GM23338 (cell line): Measurements from ENCODE around the gene C11orf91. TPM values are rescaled to one million over a fixed set of nuclear protein-coding genes. Genes with fewer than 3 reads are reported as not detected.

Source experiments
- ATAC-seq: fragments of 200-7000 bp; cut with Tn5 transposase; 3 replicates; pipeline ENCODE4 v1.9.1; 2020
- DNase-seq: peaks from one replicate; pipeline ENCODE4 v3.0.0-alpha.2; 2015; ENCODE audit warnings: low spot score
- H2AFZ ChIP-seq: fragments of 200-600 bp; sonication (generic); 2 replicates; pipeline ENCODE4 v1.8.0; 2016; ENCODE audit warnings: antibody characterized with exemption, mild to moderate bottlenecking, moderate library complexity
- H3F3A ChIP-seq: fragments of 200-600 bp; sonication (generic); replicated peaks from 2 replicates; pipeline ENCODE4 v1.8.0; 2017; ENCODE audit warnings: antibody characterized with exemption, mixed run types, low read depth
- H3K27ac ChIP-seq: fragments of 200-600 bp; sonication (generic); 2 replicates; pipeline ENCODE4 v1.6.1; 2016; ENCODE audit warnings: low read depth
- H3K27me3 ChIP-seq: fragments of 200-600 bp; sonication (generic); 2 replicates; pipeline ENCODE4 v1.8.0; 2016; ENCODE audit warnings: mild to moderate bottlenecking, mixed run types, moderate library complexity; ENCODE audit not compliant: insufficient read depth
- H3K36me3 ChIP-seq: fragments of 200-600 bp; sonication (generic); 2 replicates; pipeline ENCODE4 v1.8.0; 2016; ENCODE audit warnings: mild to moderate bottlenecking; ENCODE audit not compliant: insufficient read depth
- H3K4me1 ChIP-seq: fragments of 200-600 bp; sonication (generic); 2 replicates; pipeline ENCODE4 v1.8.0; 2016; ENCODE audit warnings: mild to moderate bottlenecking, moderate library complexity; ENCODE audit not compliant: insufficient read depth
- H3K4me2 ChIP-seq: fragments of 200-600 bp; sonication (generic); 2 replicates; pipeline ENCODE4 v1.7.1; 2017; ENCODE audit warnings: mixed run types
- H3K4me3 ChIP-seq: fragments of 200-600 bp; sonication (generic); 2 replicates; pipeline ENCODE4 v1.6.1; 2016; ENCODE audit warnings: mixed run types
- H3K79me2 ChIP-seq: fragments of 200-600 bp; sonication (generic); replicated peaks from 2 replicates; pipeline ENCODE4 v1.8.0; 2017; ENCODE audit warnings: mild to moderate bottlenecking; ENCODE audit not compliant: insufficient read depth
- H3K9me2 ChIP-seq: fragments of 200-600 bp; sonication (generic); 2 replicates; pipeline ENCODE4 v1.8.0; 2017; ENCODE audit not compliant: insufficient read depth
- H4K20me1 ChIP-seq: fragments of 200-600 bp; sonication (generic); replicated peaks from 2 replicates; pipeline ENCODE4 v1.8.0; 2017; ENCODE audit warnings: mild to moderate bottlenecking; ENCODE audit not compliant: insufficient read depth
- H3K27ac Mint-ChIP-seq: 2 replicates; pipeline ENCODE4 v1.8.0; 2020; ENCODE audit warnings: inconsistent platforms, mild to moderate bottlenecking, moderate library complexity, mixed read lengths
- H3K27me3 Mint-ChIP-seq: 3 replicates; pipeline ENCODE4 v1.8.0; 2022; ENCODE audit warnings: low read depth, mild to moderate bottlenecking, moderate library complexity, mixed read lengths, inconsistent platforms; ENCODE audit not compliant: insufficient read depth, poor library complexity
- H3K36me3 Mint-ChIP-seq: 3 replicates; pipeline ENCODE4 v1.8.0; 2021; ENCODE audit warnings: low read depth, mild to moderate bottlenecking, inconsistent platforms, moderate library complexity, mixed read lengths
- H3K4me1 Mint-ChIP-seq: 3 replicates; pipeline ENCODE4 v1.8.0; 2020; ENCODE audit warnings: mild to moderate bottlenecking, inconsistent platforms, mixed read lengths
- H3K4me3 Mint-ChIP-seq: 3 replicates; pipeline ENCODE4 v1.8.0; 2021; ENCODE audit warnings: moderate library complexity, mild to moderate bottlenecking, inconsistent platforms, mixed read lengths
- H3K9me3 Mint-ChIP-seq: 3 replicates; pipeline ENCODE4 v1.8.0; 2020; ENCODE audit warnings: moderate library complexity, mild to moderate bottlenecking, inconsistent platforms, mixed read lengths
- CREB1 ChIP-seq: fragments of 250-450 bp; sonication (Bioruptor Pico); IDR thresholded peaks from 2 replicates; pipeline ENCODE4 v1.5.0; 2020; ENCODE audit warnings: low read depth, mild to moderate bottlenecking, moderate library complexity
- ETS1 ChIP-seq: IDR thresholded peaks from 2 replicates; pipeline ENCODE4 v1.6.1; 2016; ENCODE audit warnings: antibody characterized with exemption
- EZH2phosphoT487 ChIP-seq: fragments of 200-600 bp; sonication (generic); IDR thresholded peaks from one replicate; pipeline ENCODE4 v1.8.1; 2018; ENCODE audit warnings: antibody characterized with exemption; ENCODE audit not compliant: unreplicated experiment
- JUNB ChIP-seq: IDR thresholded peaks from one replicate; pipeline ENCODE4 v1.6.1; 2016; ENCODE audit warnings: antibody characterized with exemption; ENCODE audit not compliant: unreplicated experiment
- NANOG ChIP-seq: IDR thresholded peaks from 2 replicates; pipeline ENCODE4 v1.6.1; 2016; ENCODE audit warnings: antibody characterized with exemption, borderline replicate concordance
- POLR2AphosphoS5 ChIP-seq: IDR thresholded peaks from 2 replicates; pipeline ENCODE4 v1.6.1; 2016; ENCODE audit warnings: antibody characterized with exemption, low read depth
- STAT1 ChIP-seq: IDR thresholded peaks from one replicate; pipeline ENCODE4 v1.6.1; 2016; ENCODE audit warnings: antibody characterized with exemption; ENCODE audit not compliant: unreplicated experiment
- ZNF331 ChIP-seq: fragments of 250-450 bp; sonication (Bioruptor Pico); IDR thresholded peaks from 2 replicates; pipeline ENCODE4 v1.5.0; 2020; ENCODE audit warnings: low read depth, mild to moderate bottlenecking, moderate library complexity
- polyA plus RNA-seq: library from polyadenylated mRNA; unstranded; fragments of >200 nt; fragmentation: Nextera tagmentation; extraction: Ambion mirVana; gene quantifications from 2 replicates; pipeline ENCODE4 v1.2.1, GENCODE V29; 2016
- total RNA-seq: library from RNA; depleted of rRNA; stranded (reverse); fragments of >200 nt; shearing (Covaris generic); gene quantifications from 2 replicates; pipeline ENCODE4 v1.2.3, GENCODE V29; 2014
- TF ChIP-seq, protein P1 (sequence below): IDR thresholded peaks from one replicate; pipeline ENCODE4 v1.6.1; 2018; ENCODE audit warnings: antibody characterized with exemption; ENCODE audit not compliant: unreplicated experiment
- TF ChIP-seq, protein P2 (sequence below), 2 experiments: fragments of 200-600 bp in 1 of 2; sonication (generic) in 1 of 2; conservative IDR thresholded peaks; 2 replicates each; pipeline versions ENCODE4 v1.5.1 to v1.6.1; 2016 to 2017; ENCODE audit warnings: antibody characterized with exemption in 2 of 2, low read depth in 2 of 2, mild to moderate bottlenecking in 2 of 2, moderate library complexity in 1 of 2

Gene C11orf91
- total and polyA plus RNA-seq, 2 experiments from 2014 or later, result not detected

DNA sequence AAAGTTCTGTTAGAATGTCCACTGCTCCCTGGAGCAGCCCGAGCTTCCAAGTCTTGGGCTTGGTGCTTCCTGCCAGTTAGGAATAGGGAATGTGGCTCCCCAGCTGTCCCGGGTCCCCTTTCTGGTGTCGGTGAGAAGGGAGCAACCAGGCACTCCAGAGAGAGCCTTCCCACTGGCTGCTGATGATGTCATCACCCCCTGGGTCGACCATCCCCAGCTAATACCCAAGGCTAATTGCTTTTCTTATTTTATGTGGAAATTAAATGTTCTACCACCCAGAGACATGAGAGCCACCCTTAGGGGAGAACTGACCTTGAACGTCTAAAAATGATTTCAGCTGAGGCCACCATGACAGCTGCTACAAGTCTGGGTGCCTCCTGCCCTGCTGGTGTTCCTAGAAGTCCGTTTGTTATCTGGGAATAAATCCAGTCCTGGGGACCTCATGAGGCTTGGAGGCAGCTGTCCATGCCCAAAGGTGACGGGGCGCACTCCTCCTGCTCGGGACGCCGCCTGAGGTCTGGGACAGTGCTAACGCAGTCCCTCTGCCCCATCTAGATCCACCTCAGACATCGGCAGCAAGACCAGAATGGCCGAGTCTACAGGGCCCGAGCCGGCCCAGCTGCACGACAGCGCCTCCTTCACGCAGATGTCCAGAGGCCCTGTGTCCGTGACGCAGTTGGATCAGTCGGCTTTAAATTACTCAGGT, 42.3 kb downstream of the C11orf91 start:
- ATAC-seq, result peak; percentile 80
- DNase-seq, result peak; percentile 24
- H3K4me3 Mint-ChIP-seq, result no peak overlapping the region

DNA sequence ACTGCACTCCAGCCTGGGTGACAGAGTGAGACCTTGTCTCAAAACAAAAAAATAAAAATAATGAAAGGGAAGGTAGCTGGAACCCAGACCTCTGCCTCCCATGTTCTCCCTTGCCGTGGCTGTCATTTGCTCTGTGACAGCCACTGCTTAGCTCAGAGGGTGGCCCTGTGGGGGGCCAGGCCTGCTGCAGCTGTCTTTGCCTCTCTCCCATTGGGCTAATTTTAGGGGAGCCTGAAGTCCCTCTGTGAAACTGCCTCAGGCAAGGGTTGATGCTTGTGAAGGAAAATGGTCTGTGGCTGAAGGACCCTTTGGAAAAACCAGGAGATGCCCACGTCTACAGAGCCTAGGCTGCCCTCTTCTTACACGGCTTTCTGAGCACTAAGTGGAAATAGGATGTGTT, 42.9 kb downstream of the C11orf91 start:
- no peaks in the 10 kb centered on the region for H3K36me3 Mint-ChIP-seq
- H3K4me3 ChIP-seq, result no peak overlapping the region
- H3K4me1 Mint-ChIP-seq, result peaks cover 10% of the 10 kb centered on the region
- no peak overlapping the region for H3K4me3 Mint-ChIP-seq
- H2AFZ ChIP-seq, result no peak overlapping the region
- no peaks in the 10 kb centered on the region for H3K36me3 ChIP-seq
- peaks cover 10% of the 10 kb centered on the region for H3K4me1 ChIP-seq
- peaks cover 5% of the 10 kb centered on the region for H3K27me3 Mint-ChIP-seq
- H4K20me1 ChIP-seq, result no peaks in the 10 kb centered on the region; the same call in 1 of the 2 replicates
- ATAC-seq (no peak), DNase-seq (no peak)
- H3K9me2 ChIP-seq, result peaks cover 9% of the 10 kb centered on the region; the same call in 1 of the 2 replicates
- no peaks in the 10 kb centered on the region for H3F3A ChIP-seq
- no peaks in the 10 kb centered on the region for H3K79me2 ChIP-seq
- no peaks in the 10 kb centered on the region for H3K9me3 Mint-ChIP-seq
- TF ChIP-seq JUNB (no peak), EZH2phosphoT487 (no peak), STAT1 (no peak), NANOG (no peak), ETS1 (no peak), POLR2AphosphoS5 (no peak), CREB1 (CRISPR knock-in tag) (no peak)
- TF ChIP-seq, protein P1, sequence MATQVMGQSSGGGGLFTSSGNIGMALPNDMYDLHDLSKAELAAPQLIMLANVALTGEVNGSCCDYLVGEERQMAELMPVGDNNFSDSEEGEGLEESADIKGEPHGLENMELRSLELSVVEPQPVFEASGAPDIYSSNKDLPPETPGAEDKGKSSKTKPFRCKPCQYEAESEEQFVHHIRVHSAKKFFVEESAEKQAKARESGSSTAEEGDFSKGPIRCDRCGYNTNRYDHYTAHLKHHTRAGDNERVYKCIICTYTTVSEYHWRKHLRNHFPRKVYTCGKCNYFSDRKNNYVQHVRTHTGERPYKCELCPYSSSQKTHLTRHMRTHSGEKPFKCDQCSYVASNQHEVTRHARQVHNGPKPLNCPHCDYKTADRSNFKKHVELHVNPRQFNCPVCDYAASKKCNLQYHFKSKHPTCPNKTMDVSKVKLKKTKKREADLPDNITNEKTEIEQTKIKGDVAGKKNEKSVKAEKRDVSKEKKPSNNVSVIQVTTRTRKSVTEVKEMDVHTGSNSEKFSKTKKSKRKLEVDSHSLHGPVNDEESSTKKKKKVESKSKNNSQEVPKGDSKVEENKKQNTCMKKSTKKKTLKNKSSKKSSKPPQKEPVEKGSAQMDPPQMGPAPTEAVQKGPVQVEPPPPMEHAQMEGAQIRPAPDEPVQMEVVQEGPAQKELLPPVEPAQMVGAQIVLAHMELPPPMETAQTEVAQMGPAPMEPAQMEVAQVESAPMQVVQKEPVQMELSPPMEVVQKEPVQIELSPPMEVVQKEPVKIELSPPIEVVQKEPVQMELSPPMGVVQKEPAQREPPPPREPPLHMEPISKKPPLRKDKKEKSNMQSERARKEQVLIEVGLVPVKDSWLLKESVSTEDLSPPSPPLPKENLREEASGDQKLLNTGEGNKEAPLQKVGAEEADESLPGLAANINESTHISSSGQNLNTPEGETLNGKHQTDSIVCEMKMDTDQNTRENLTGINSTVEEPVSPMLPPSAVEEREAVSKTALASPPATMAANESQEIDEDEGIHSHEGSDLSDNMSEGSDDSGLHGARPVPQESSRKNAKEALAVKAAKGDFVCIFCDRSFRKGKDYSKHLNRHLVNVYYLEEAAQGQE, result no peak
- H3K27me3 ChIP-seq, result no peaks in the 10 kb centered on the region
- H3K27ac Mint-ChIP-seq, result no peak overlapping the region
- no peak overlapping the region for H3K4me2 ChIP-seq
- H3K27ac ChIP-seq, result no peak overlapping the region

More for the DNA sequence above, 42.3 kb downstream of the C11orf91 start:
- no peaks in the 10 kb centered on the region for H3F3A ChIP-seq
- H3K4me1 Mint-ChIP-seq, result peaks cover 11% of the 10 kb centered on the region
- H3K27me3 Mint-ChIP-seq, result peaks cover 4% of the 10 kb centered on the region
- no peaks in the 10 kb centered on the region for H3K27me3 ChIP-seq
- H3K4me1 ChIP-seq, result peaks cover 11% of the 10 kb centered on the region
- H3K27ac Mint-ChIP-seq, result no peak overlapping the region
- no peak overlapping the region for H3K4me3 ChIP-seq
- no peaks in the 10 kb centered on the region for H3K36me3 ChIP-seq
- no peak overlapping the region for H3K27ac ChIP-seq
- H3K9me3 Mint-ChIP-seq, result no peaks in the 10 kb centered on the region
- no peaks in the 10 kb centered on the region for H3K79me2 ChIP-seq
- H3K36me3 Mint-ChIP-seq, result no peaks in the 10 kb centered on the region
- no peak overlapping the region for H3K4me2 ChIP-seq
- no peak overlapping the region; the same call in 1 of the 2 replicates for H2AFZ ChIP-seq
- no peak for TF ChIP-seq ZNF331 (CRISPR knock-in tag)
- TF ChIP-seq, protein P2, sequence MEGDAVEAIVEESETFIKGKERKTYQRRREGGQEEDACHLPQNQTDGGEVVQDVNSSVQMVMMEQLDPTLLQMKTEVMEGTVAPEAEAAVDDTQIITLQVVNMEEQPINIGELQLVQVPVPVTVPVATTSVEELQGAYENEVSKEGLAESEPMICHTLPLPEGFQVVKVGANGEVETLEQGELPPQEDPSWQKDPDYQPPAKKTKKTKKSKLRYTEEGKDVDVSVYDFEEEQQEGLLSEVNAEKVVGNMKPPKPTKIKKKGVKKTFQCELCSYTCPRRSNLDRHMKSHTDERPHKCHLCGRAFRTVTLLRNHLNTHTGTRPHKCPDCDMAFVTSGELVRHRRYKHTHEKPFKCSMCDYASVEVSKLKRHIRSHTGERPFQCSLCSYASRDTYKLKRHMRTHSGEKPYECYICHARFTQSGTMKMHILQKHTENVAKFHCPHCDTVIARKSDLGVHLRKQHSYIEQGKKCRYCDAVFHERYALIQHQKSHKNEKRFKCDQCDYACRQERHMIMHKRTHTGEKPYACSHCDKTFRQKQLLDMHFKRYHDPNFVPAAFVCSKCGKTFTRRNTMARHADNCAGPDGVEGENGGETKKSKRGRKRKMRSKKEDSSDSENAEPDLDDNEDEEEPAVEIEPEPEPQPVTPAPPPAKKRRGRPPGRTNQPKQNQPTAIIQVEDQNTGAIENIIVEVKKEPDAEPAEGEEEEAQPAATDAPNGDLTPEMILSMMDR (conservative IDR thresholded peaks at IDR 0.05; ENCODE audit: low read depth in 2 of 2), result peak; percentile 12 to 53; a peak in 2 of 4 replicates
- no peaks in the 10 kb centered on the region; the same call in 1 of the 2 replicates for H4K20me1 ChIP-seq
- peaks cover 4% of the 10 kb centered on the region; the same call in 1 of the 2 replicates for H3K9me2 ChIP-seq
